GM23338 (cell line): ENCODE data around the gene ZNF71. TPM values are rescaled to one million over a fixed set of nuclear protein-coding genes. Genes with fewer than 3 reads are reported as not detected.

ENCODE experiments used
- ATAC-seq: fragments of 200-7000 bp; cut with Tn5 transposase; 3 replicates; pipeline ENCODE4 v1.9.1; 2020
- DNase-seq: peaks from one replicate; pipeline ENCODE4 v3.0.0-alpha.2; 2015; ENCODE audit warnings: low spot score
- H2AFZ ChIP-seq: fragments of 200-600 bp; sonication (generic); 2 replicates; pipeline ENCODE4 v1.8.0; 2016; ENCODE audit warnings: antibody characterized with exemption, mild to moderate bottlenecking, moderate library complexity
- H3F3A ChIP-seq: fragments of 200-600 bp; sonication (generic); replicated peaks from 2 replicates; pipeline ENCODE4 v1.8.0; 2017; ENCODE audit warnings: antibody characterized with exemption, mixed run types, low read depth
- H3K27ac ChIP-seq: fragments of 200-600 bp; sonication (generic); 2 replicates; pipeline ENCODE4 v1.6.1; 2016; ENCODE audit warnings: low read depth
- H3K27me3 ChIP-seq: fragments of 200-600 bp; sonication (generic); 2 replicates; pipeline ENCODE4 v1.8.0; 2016; ENCODE audit warnings: mild to moderate bottlenecking, mixed run types, moderate library complexity; ENCODE audit not compliant: insufficient read depth
- H3K36me3 ChIP-seq: fragments of 200-600 bp; sonication (generic); 2 replicates; pipeline ENCODE4 v1.8.0; 2016; ENCODE audit warnings: mild to moderate bottlenecking; ENCODE audit not compliant: insufficient read depth
- H3K4me1 ChIP-seq: fragments of 200-600 bp; sonication (generic); 2 replicates; pipeline ENCODE4 v1.8.0; 2016; ENCODE audit warnings: mild to moderate bottlenecking, moderate library complexity; ENCODE audit not compliant: insufficient read depth
- H3K4me2 ChIP-seq: fragments of 200-600 bp; sonication (generic); 2 replicates; pipeline ENCODE4 v1.7.1; 2017; ENCODE audit warnings: mixed run types
- H3K4me3 ChIP-seq: fragments of 200-600 bp; sonication (generic); 2 replicates; pipeline ENCODE4 v1.6.1; 2016; ENCODE audit warnings: mixed run types
- H3K79me2 ChIP-seq: fragments of 200-600 bp; sonication (generic); replicated peaks from 2 replicates; pipeline ENCODE4 v1.8.0; 2017; ENCODE audit warnings: mild to moderate bottlenecking; ENCODE audit not compliant: insufficient read depth
- H3K9me2 ChIP-seq: fragments of 200-600 bp; sonication (generic); 2 replicates; pipeline ENCODE4 v1.8.0; 2017; ENCODE audit not compliant: insufficient read depth
- H4K20me1 ChIP-seq: fragments of 200-600 bp; sonication (generic); replicated peaks from 2 replicates; pipeline ENCODE4 v1.8.0; 2017; ENCODE audit warnings: mild to moderate bottlenecking; ENCODE audit not compliant: insufficient read depth
- H3K27ac Mint-ChIP-seq: 2 replicates; pipeline ENCODE4 v1.8.0; 2020; ENCODE audit warnings: inconsistent platforms, mild to moderate bottlenecking, moderate library complexity, mixed read lengths
- H3K27me3 Mint-ChIP-seq: 3 replicates; pipeline ENCODE4 v1.8.0; 2022; ENCODE audit warnings: low read depth, mild to moderate bottlenecking, moderate library complexity, mixed read lengths, inconsistent platforms; ENCODE audit not compliant: insufficient read depth, poor library complexity
- H3K36me3 Mint-ChIP-seq: 3 replicates; pipeline ENCODE4 v1.8.0; 2021; ENCODE audit warnings: low read depth, mild to moderate bottlenecking, inconsistent platforms, moderate library complexity, mixed read lengths
- H3K4me1 Mint-ChIP-seq: 3 replicates; pipeline ENCODE4 v1.8.0; 2020; ENCODE audit warnings: mild to moderate bottlenecking, inconsistent platforms, mixed read lengths
- H3K4me3 Mint-ChIP-seq: 3 replicates; pipeline ENCODE4 v1.8.0; 2021; ENCODE audit warnings: moderate library complexity, mild to moderate bottlenecking, inconsistent platforms, mixed read lengths
- H3K9me3 Mint-ChIP-seq: 3 replicates; pipeline ENCODE4 v1.8.0; 2020; ENCODE audit warnings: moderate library complexity, mild to moderate bottlenecking, inconsistent platforms, mixed read lengths
- CREB1 ChIP-seq: fragments of 250-450 bp; sonication (Bioruptor Pico); IDR thresholded peaks from 2 replicates; pipeline ENCODE4 v1.5.0; 2020; ENCODE audit warnings: low read depth, mild to moderate bottlenecking, moderate library complexity
- EZH2phosphoT487 ChIP-seq: fragments of 200-600 bp; sonication (generic); IDR thresholded peaks from one replicate; pipeline ENCODE4 v1.8.1; 2018; ENCODE audit warnings: antibody characterized with exemption; ENCODE audit not compliant: unreplicated experiment
- POLR2AphosphoS5 ChIP-seq: IDR thresholded peaks from 2 replicates; pipeline ENCODE4 v1.6.1; 2016; ENCODE audit warnings: antibody characterized with exemption, low read depth
- STAT1 ChIP-seq: IDR thresholded peaks from one replicate; pipeline ENCODE4 v1.6.1; 2016; ENCODE audit warnings: antibody characterized with exemption; ENCODE audit not compliant: unreplicated experiment
- ZNF114 ChIP-seq: fragments of 250-450 bp; sonication (Bioruptor Pico); IDR thresholded peaks from 2 replicates; pipeline ENCODE4 v1.5.0; 2020; ENCODE audit warnings: mild to moderate bottlenecking, moderate library complexity
- ZNF331 ChIP-seq: fragments of 250-450 bp; sonication (Bioruptor Pico); IDR thresholded peaks from 2 replicates; pipeline ENCODE4 v1.5.0; 2020; ENCODE audit warnings: low read depth, mild to moderate bottlenecking, moderate library complexity
- long read RNA-seq: library from polyadenylated mRNA; unstranded; transcript quantifications from one replicate; pipeline ENCODE4 v2.0.0, GENCODE V29; 2020; ENCODE audit not compliant: unreplicated experiment
- polyA plus RNA-seq: library from polyadenylated mRNA; unstranded; fragments of >200 nt; fragmentation: Nextera tagmentation; extraction: Ambion mirVana; gene quantifications from 2 replicates; pipeline ENCODE4 v1.2.1, GENCODE V29; 2016
- total RNA-seq: library from RNA; depleted of rRNA; stranded (reverse); fragments of >200 nt; shearing (Covaris generic); gene quantifications from 2 replicates; pipeline ENCODE4 v1.2.3, GENCODE V29; 2014; rRNA removed
- TF ChIP-seq, protein P1 (sequence below): IDR thresholded peaks from 2 replicates; pipeline ENCODE4 v1.6.1; 2016; ENCODE audit warnings: antibody characterized with exemption
- TF ChIP-seq, protein P2 (sequence below): IDR thresholded peaks from one replicate; pipeline ENCODE4 v1.6.1; 2018; ENCODE audit warnings: antibody characterized with exemption; ENCODE audit not compliant: unreplicated experiment
- TF ChIP-seq, protein P3 (sequence below), 2 experiments: fragments of 200-600 bp in 1 of 2; sonication (generic) in 1 of 2; conservative IDR thresholded peaks; 2 replicates each; pipeline versions ENCODE4 v1.5.1 to v1.6.1; 2016 to 2017; ENCODE audit warnings: antibody characterized with exemption in 2 of 2, low read depth in 2 of 2, mild to moderate bottlenecking in 2 of 2, moderate library complexity in 1 of 2

The ZNF71 gene
- total RNA-seq (13.2 and 13.9 TPM in 2 replicates), polyA plus RNA-seq (4.7 and 5.9 TPM in 2 replicates)
- long read RNA-seq, full-length matches to known transcripts = 5 of 7 reads
- long read RNA-seq, partial matches to known transcripts = 0 of 7 reads
- long read RNA-seq, other reads (novel, unspliced or antisense) = 2 of 7 reads

DNA sequence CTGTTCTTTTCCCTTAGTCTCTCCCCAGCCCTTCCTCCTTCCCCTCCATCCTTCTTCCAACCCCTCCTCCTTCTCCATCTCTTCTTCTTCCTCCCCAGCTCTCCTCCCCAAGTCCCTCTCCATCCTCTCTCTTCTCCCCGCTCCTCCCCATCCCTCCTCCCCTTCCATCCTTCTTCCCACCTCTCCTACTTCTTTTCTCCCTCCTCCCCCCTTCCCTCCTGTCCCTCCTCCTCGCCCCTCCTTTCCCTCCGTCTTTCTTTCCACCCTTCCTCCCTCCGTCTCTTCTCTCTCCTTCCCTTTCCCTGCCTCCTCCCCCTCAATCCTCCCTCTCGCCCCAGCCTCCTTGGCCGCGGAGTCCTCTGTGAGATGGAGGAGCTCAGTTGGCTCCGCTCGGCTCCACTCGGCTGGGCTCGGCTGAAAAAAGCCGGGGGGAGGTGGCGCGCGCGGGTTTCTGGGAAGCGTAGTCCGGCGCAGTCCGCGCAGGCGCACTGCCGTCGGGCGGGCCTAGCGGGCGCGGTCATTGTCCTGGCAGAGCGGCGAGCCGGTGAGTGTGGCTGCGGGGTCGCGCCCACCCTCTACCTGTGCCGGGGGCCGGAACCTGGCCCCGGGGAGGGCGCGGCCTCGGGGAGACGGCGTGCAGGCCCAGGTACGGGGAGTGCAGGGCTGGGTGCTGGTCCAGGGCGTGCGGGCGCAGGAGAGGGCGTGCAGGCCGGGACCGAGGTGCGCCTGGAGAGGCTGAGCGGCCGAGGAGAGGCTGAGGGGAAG lies at the start of gene ZNF71:
ZNF71 (plus strand) TSS at position 520 of the 765 bp plus-strand sequence. CDS start 6,257 bp downstream, outside the sequence.
- Mint-ChIP-seq H3K4me1 (peaks cover 12% of the 10 kb centered on the region), H3K9me3 (peaks cover 42% of the 10 kb centered on the region), H3K36me3 (peaks cover 27% of the 10 kb centered on the region), H3K27me3 (peaks cover 8% of the 10 kb centered on the region), H3K27ac (peak within 1 kb of the TSS; percentile 78), H3K4me3 (peak within 1 kb of the TSS; percentile 93)
- no peaks in the 10 kb centered on the region for H3F3A ChIP-seq
- H2AFZ ChIP-seq = peak within 1 kb of the TSS; percentile 98
- no peaks in the 10 kb centered on the region for H3K36me3 ChIP-seq
- peaks cover 33% of the 10 kb centered on the region for H3K79me2 ChIP-seq
- peak within 1 kb of the TSS; percentile 85 for H3K4me2 ChIP-seq
- no peaks in the 10 kb centered on the region for H4K20me1 ChIP-seq
- DNase-seq (peak; percentile 95), ATAC-seq (peak; percentile 97)
- no peaks in the 10 kb centered on the region for H3K9me2 ChIP-seq
- no peak within 1 kb of the TSS for H3K27ac ChIP-seq
- TF ChIP-seq POLR2AphosphoS5 (peak; percentile 76), CREB1 (no peak), EZH2phosphoT487 (no peak), STAT1 (peak; percentile 9)
- TF ChIP-seq, protein P1, sequence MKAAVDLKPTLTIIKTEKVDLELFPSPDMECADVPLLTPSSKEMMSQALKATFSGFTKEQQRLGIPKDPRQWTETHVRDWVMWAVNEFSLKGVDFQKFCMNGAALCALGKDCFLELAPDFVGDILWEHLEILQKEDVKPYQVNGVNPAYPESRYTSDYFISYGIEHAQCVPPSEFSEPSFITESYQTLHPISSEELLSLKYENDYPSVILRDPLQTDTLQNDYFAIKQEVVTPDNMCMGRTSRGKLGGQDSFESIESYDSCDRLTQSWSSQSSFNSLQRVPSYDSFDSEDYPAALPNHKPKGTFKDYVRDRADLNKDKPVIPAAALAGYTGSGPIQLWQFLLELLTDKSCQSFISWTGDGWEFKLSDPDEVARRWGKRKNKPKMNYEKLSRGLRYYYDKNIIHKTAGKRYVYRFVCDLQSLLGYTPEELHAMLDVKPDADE = peak; percentile 56; the same call in 1 of the 2 replicates
- H3K4me3 ChIP-seq = peak within 1 kb of the TSS; percentile 92
- H3K27me3 ChIP-seq = no peaks in the 10 kb centered on the region
- H3K4me1 ChIP-seq = 0 out of 2 replicates have a peak, but pooled peaks cover 3% of the 10 kb centered on the region

DNA sequence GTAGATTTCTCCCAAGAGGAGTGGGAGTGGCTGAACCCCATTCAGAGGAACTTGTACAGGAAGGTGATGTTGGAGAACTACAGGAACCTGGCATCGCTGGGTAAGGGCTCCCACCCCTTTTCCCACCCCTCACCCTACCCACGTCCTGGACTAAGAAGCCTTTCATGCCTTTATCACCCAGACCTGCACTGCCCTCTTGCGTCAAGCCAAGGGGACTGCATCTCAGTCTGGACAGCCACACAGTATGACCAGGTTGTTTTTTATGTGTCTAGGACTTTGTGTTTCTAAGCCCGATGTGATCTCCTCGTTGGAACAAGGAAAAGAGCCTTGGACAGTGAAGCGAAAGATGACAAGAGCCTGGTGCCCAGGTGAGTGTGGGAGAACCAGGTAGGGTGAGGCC lies 47.6 kb upstream of the ZNF71 start:
- Histone ChIP-seq H3K4me1 (no peaks in the 10 kb centered on the region), H3K36me3 (peaks cover 7% of the 10 kb centered on the region), H3K27ac (no peak overlapping the region), H3K9me2 (no peaks in the 10 kb centered on the region), H3K27me3 (no peaks in the 10 kb centered on the region), H4K20me1 (no peaks in the 10 kb centered on the region), H3K4me3 (no peak overlapping the region), H3K4me2 (no peak overlapping the region), H2AFZ (no peak overlapping the region), H3K79me2 (no peaks in the 10 kb centered on the region), H3F3A (no peaks in the 10 kb centered on the region)
- H3K4me1 Mint-ChIP-seq = no peaks in the 10 kb centered on the region
- peaks cover 75% of the 10 kb centered on the region for H3K36me3 Mint-ChIP-seq
- peak; percentile 67 for ATAC-seq
- TF ChIP-seq, protein P2, sequence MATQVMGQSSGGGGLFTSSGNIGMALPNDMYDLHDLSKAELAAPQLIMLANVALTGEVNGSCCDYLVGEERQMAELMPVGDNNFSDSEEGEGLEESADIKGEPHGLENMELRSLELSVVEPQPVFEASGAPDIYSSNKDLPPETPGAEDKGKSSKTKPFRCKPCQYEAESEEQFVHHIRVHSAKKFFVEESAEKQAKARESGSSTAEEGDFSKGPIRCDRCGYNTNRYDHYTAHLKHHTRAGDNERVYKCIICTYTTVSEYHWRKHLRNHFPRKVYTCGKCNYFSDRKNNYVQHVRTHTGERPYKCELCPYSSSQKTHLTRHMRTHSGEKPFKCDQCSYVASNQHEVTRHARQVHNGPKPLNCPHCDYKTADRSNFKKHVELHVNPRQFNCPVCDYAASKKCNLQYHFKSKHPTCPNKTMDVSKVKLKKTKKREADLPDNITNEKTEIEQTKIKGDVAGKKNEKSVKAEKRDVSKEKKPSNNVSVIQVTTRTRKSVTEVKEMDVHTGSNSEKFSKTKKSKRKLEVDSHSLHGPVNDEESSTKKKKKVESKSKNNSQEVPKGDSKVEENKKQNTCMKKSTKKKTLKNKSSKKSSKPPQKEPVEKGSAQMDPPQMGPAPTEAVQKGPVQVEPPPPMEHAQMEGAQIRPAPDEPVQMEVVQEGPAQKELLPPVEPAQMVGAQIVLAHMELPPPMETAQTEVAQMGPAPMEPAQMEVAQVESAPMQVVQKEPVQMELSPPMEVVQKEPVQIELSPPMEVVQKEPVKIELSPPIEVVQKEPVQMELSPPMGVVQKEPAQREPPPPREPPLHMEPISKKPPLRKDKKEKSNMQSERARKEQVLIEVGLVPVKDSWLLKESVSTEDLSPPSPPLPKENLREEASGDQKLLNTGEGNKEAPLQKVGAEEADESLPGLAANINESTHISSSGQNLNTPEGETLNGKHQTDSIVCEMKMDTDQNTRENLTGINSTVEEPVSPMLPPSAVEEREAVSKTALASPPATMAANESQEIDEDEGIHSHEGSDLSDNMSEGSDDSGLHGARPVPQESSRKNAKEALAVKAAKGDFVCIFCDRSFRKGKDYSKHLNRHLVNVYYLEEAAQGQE = no peak
- TF ChIP-seq STAT1 (no peak), ZNF331 (no peak), ZNF114 (no peak)
- TF ChIP-seq, protein P3, sequence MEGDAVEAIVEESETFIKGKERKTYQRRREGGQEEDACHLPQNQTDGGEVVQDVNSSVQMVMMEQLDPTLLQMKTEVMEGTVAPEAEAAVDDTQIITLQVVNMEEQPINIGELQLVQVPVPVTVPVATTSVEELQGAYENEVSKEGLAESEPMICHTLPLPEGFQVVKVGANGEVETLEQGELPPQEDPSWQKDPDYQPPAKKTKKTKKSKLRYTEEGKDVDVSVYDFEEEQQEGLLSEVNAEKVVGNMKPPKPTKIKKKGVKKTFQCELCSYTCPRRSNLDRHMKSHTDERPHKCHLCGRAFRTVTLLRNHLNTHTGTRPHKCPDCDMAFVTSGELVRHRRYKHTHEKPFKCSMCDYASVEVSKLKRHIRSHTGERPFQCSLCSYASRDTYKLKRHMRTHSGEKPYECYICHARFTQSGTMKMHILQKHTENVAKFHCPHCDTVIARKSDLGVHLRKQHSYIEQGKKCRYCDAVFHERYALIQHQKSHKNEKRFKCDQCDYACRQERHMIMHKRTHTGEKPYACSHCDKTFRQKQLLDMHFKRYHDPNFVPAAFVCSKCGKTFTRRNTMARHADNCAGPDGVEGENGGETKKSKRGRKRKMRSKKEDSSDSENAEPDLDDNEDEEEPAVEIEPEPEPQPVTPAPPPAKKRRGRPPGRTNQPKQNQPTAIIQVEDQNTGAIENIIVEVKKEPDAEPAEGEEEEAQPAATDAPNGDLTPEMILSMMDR (conservative IDR thresholded peaks at IDR 0.05; ENCODE audit: low read depth in 2 of 2) = peak; percentile 76 to 88
- TF ChIP-seq, protein P1 = no peak
- no peak overlapping the region for H3K27ac Mint-ChIP-seq
- peaks cover 70% of the 10 kb centered on the region for H3K9me3 Mint-ChIP-seq
- DNase-seq = peak; percentile 77
- peaks cover 2% of the 10 kb centered on the region for H3K27me3 Mint-ChIP-seq
- H3K4me3 Mint-ChIP-seq = no peak overlapping the region
